GM23248 (cell line): ENCODE measurements around the gene GNAS-AS1.

Experiments
- EZH2 ChIP-seq: fragments of 200-600 bp; sonication (generic); IDR thresholded peaks from 2 replicates; pipeline ENCODE4 v1.6.1; 2018; ENCODE audit warnings: antibody characterized with exemption, mild to moderate bottlenecking; ENCODE audit not compliant: insufficient read depth, poor library complexity, severe bottlenecking
- EZH2phosphoT487 ChIP-seq: fragments of 200-600 bp; sonication (generic); IDR thresholded peaks from 2 replicates; pipeline ENCODE4 v1.6.1; 2018; ENCODE audit warnings: antibody characterized with exemption, moderate library complexity, mild to moderate bottlenecking, low read depth; ENCODE audit not compliant: insufficient read depth

DNA sequence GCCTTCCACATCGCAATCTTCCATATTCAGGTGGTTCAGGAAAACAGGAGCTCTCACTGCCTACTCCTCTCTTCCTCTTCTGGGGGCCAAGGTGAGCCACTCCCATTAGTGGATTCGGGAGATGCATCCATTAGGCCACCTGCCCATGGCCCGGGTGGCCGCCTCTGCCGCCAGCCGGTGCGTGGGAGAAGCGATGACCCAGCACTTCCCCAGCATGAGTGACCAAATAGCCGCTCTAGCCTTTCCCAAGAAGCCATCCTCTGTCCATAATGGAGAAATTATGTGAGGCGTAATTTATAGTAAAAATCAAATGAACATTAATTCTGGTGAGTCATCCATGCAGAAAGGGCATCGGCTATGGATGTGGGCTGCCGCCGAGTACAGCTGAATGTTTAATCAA is 39.4 kb downstream of the GNAS-AS1 start:
- TF ChIP-seq EZH2 (no peak), EZH2phosphoT487 (no peak)
